GM18505 (cell line): Measurements from ENCODE around the gene VAMP2.

ENCODE experiments used
- ATAC-seq: cut with Tn5 transposase; IDR thresholded peaks from one replicate; pipeline ENCODE4 v1.9.1; 2021; ENCODE audit not compliant: unreplicated experiment
- POLR2A ChIP-seq: IDR thresholded peaks from 4 replicates; pipeline ENCODE4 v1.6.1; 2011; ENCODE audit warnings: borderline replicate concordance; ENCODE audit not compliant: insufficient read depth, insufficient read length; ENCODE audit errors: extremely low read depth

Gene VAMP2, protein sequence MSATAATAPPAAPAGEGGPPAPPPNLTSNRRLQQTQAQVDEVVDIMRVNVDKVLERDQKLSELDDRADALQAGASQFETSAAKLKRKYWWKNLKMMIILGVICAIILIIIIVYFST

DNA sequence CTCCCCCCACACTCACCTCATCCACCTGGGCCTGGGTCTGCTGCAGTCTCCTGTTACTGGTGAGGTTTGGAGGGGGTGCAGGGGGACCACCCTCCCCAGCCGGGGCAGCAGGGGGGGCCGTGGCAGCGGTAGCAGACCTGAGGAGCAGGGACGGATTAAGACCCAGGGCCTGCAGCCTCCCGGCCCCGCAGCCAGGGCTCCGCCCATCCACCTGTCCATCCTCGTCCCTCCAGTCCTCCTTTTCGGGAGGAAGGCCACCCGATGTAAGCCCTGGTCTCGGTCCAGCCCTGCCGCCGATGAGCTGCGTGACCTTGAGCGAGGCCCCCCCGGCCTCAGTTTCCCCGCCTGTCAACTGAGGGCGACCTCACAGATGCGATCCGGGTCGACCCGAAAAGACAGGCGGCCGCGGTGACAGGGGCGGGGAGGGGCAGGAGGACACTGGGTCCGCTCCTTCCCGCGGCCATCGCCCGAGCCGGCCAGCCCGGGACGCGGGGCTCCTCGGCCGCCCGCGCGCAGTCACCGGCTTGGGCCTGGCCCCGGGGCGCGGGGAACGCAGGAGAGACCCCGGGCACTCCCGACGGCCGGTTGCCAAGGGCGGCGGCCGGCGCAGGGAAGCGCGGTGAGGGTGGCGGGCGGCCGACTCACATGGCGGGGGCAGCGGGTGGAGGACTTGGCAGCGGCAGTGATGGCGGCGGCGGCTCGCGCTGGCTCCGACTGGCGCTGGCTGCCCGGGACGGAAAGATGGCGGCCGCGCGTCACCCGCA is at the start of gene VAMP2:
VAMP2 (minus strand) TSS at position 716 of the 764 bp plus-strand sequence; CDS start at position 647, 69 bp downstream.
- ATAC-seq = no peak
- peak; percentile 75 for TF ChIP-seq POLR2A

DNA sequence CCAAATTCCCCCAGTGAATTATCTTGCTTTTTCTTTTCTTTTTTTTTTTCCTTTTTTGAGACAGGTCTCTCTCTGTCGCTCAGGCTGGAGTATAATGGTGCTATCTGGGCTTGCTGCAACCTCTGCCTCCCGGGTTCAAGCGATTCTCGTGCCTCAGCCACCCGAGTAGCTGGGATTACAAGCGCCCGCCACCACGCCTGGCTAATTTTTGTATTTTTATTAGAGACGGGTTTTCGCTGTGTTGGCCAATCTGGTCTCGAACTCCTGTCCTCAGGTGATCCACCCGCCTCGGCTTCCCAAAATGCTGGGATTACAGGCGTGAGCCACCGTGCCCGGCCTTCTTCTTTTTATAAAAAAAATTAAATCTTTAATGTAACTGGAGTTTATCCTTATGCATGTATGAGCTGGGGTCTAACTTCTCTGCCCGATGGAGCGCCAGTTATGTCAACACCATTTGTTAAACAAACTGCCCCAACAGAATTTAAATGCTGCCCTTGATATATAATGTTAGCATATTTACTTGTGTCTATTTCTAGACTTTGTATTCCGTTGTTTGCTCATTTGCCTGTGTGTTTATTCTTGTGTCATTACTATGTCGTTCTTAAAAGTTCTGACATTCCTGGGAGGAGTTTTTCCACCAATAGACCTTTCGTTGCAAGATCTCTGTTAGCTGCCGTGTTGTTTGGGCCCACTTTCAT is 48.2 kb upstream of the VAMP2 start:
- TF ChIP-seq POLR2A = no peak
- ATAC-seq = no peak

DNA sequence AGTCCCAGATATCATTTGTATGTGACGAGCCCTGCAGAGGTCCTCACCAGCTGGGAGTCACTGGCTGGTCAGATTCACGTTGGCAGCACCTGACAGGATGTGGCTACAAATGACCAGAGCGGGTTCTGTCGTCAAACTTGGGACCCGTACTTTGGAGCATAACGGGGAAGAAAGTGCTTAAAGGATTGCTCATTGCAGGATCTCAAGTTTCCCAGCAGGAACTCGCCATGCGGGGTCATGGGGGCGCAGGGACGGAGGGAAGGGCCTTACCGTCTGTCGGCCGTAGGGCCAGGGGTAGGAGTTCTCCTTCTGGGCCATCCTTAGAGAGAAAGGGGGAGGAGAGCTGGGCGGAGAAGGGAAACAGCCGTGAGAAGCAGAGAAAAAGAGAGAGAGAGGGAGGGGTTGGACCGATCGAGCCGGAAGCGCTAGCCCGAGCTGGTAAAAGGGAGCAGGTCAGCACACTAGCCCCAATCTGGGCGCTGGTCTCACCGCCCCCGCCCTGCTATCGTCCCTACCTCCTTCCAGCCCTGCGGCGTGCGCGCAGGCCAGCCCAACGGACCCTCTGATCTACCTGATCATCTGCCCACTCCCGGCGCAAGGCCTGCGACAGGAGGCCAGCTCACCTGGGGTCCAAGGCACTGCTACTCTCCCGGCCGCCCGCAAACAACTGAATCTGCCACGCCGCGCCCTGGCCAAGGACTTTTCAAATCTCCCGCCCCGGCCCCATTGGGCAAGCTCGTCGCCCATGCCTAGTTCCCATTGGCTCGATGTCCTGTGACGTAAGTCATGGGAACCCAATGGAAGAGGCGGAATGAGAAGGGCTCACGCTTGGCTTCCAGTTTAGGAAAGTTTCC is 47.4 kb upstream of the VAMP2 start, which contains the start of gene AURKB:
AURKB (minus strand) TSS at position 669 of the 854 bp plus-strand sequence; CDS start at position 318, 351 bp downstream.
- peak; percentile 76 for ATAC-seq
- TF ChIP-seq POLR2A = peak; percentile 91

DNA sequence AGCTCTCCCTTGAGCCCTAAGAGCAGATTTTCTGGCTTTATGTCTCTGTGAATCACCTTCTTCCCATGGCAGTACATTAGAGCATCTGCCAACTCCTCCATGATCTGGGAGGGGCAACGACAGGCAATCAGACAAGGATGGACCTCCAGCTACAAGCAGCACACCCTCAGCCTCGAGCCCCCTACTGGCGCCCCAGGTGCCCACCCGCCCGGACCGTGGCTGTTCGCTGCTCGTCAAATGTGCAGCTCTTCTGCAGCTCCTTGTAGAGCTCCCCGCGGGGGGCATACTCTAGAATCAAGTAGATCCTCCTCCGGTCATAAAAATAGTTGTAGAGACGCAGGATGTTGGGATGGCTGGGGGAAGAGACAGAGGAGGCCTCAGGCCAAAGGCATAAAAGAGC is 43.8 kb upstream of the VAMP2 start:
- TF ChIP-seq POLR2A = no peak
- no peak for ATAC-seq

DNA sequence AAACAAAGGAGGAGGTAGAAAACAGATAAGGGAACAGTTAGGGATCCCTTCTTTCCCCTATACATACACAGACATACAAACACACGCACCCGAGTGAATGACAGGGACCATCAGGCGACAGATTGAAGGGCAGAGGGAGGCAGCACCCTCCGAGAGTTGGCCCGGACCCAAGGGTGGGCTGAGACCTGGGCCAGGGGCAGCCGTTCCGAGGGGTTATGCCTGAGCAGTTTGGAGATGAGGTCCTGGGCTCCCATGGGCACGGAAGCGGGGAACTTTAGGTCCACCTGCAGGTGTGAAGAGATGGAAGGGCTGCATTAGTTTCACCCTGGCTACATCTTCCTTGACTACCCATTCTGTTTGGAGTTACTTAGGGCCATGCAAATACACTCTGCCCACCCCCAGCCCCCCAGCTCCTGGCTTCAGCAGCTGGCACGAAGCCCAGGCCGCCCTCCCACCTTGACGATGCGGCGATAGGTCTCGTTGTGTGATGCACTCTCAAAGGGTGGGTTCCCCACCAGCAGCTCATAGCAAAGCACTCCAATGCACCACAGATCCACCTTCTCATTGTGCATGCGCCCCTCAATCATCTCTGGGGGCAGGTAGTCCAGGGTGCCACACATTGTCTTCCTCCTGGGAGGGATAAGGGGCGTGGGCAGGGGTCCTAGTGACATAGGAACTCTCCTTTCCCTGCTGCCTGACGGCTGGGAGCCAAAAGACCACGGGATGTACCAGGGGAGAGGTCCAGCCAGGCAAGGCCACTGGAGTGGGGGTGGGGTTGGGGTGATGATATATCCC is 42.2 kb upstream of the VAMP2 start:
- TF ChIP-seq POLR2A = no peak
- no peak for ATAC-seq

DNA sequence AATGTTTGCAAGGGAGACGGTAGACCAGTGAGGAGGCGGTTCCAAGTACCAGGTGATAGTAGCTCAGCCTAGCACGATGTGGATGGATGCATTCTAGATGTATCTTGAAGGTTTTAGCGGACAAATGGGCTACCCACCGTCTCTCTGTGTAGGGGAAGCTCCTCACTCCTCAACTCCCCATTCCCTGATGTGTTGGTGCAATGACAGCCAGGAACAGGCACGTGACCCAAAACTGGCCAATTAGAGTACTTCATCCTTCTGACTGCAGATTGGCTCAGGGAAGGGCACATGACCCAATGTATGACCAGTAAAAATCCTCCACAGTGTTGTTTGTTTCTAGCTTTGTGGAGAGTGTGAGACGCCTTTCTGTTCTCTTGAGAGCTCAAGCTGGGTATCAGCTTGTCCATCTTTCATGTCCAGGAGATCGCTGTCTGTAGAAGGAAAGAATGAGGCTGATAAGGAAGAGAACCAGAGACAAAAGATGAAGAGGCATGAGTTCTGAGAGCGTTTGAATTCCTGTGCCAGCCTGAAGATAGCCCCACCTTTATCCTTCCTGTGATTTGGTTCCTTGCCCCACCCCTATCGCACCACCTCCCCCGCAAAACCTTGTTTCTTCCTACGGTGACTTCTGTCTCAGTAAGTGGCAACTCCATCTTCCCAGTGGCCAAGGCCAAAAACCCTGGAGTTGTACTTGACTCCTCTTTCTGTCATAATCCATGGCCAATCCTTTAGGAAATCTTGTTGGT is 29.5 kb upstream of the VAMP2 start:
- ATAC-seq = no peak
- peak; percentile 78 for TF ChIP-seq POLR2A

DNA sequence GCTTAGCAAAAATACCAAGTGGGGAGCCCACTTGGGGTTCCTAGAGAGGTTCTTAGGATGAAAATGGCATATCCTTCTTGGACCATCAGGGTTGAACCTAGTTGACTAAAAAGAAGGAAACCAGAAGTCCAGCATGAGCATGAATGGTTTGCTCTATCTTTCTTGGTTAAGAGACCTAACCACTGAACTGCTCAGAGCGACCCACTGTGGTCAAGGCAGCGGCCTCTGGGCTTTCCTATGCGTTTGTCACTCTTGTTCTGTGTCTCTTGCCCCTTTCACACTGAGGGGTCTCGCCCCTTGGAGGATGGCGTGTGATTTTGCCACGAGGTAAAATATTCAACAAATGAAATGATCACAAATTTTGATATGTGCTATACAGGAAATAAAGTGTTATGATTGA is 27.8 kb upstream of the VAMP2 start:
- no peak for ATAC-seq
- TF ChIP-seq POLR2A = no peak

DNA sequence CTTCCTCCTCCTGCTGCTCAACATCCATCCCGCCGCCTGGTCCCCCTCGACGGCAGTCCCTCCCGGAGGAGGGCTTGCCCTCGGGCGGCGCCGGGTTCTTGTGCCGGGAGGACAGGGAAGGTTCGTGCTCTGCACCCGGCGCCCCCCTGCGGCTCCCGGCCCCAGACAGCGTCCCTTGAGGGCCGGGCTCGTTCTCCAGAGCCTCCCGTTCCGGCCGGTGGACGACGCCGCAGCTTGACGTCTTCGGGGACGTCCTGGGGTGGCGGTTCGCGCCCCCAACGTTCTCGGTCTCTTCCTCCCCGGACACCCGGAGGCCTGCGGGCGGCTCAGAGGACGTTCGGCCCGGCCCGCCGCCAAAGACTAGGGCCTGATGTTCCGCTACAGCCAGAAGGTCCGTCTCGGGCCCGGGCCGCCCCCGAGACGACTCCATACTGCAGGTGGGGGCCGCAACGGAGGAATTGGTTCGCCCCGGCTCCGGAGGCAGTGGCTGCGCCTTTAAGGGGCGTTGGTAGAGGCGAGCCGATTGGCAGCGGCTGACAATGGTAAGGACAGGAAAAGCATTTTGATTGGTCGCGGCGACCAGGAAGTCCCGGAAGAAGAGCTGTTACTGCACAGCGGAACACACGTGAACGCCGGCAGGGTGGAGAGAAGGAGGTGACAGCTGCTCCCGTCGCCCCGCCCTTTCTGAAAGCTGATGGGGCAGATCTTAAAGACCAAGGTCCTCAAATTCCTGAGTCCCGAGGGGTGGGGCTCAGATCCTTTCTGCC is 27.1 kb upstream of the VAMP2 start, which contains the start of gene BORCS6:
BORCS6 (minus strand) TSS at position 470 of the 767 bp plus-strand sequence; CDS start at position 430, 40 bp downstream.
- TF ChIP-seq POLR2A = peak; percentile 81
- ATAC-seq = peak; percentile 45

DNA sequence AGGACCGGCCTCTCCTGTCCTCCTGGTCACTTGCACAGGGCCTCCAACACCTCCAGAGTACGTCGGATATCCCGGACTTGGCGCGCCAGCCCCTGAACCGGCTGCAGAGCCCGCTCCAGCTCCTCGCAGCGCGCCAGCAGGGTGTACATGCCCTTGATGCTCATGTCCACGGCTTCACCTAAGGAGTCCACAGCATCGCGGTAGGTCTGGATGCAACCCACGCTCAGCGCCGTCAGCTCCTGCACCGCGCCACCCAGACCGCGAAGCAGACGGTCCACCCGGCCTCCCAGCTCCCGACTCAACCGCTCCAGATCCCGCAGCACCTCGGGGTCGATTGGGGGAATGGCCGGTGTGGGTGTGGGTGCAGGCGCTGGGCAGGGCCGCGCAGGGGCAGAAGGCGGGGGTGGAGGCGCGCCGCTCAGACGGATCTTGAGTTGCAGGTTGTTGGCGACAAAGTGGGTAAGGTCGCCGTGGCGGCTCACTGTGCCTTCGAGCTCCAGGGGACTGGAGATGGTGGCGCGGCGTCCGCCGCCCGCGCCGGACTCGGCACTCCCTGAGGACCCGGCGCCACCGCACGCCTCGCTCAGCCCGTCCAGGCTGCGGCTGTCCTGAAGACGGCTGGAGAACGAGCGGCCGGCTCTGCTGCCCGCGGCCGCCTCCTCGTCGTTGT is 26.4 kb upstream of the VAMP2 start:
- no peak for ATAC-seq
- TF ChIP-seq POLR2A = no peak

DNA sequence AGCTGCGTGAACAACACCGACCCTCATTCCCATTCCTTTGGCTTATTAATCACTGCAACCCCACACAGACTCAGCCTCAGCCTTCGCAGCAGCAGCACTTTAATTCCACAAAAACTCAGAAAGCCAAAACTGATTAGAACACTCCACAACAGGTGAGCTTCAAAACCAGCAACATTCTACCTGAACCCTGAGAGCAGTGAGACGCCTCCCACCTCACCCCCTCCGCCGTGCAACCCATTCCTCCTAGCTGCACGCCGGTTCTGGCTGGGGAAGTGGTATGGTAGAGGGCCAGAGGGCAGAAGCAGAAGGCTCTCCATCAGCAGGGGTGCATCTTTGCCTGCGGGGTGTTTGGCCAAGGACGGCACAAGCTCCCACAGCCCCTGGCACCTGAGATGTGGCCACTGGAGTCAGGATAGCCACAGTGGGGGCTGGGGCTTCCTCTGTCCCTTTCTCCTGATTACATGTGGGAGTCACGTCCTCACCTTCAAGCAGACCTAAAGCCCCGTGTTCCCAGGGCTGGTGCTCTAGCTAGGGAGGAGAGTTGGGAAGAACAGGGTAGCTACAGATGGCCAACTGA is 25.6 kb upstream of the VAMP2 start:
- no peak for TF ChIP-seq POLR2A
- no peak for ATAC-seq
